GM23248 (cell line): ENCODE measurements around the gene LPP. TPM values are rescaled to one million over a fixed set of nuclear protein-coding genes. Genes with fewer than 3 reads are reported as not detected.
"Not testable (repeated sequence)": the region's sequence is repeated elsewhere in the genome, so short reads cannot be mapped to it uniquely, and the experiment has no call there.

ENCODE experiments used
- DNase-seq: peaks from one replicate; pipeline ENCODE4 v3.0.0-alpha.2; 2015
- H2AFZ ChIP-seq: fragments of 200-600 bp; sonication (generic); 2 replicates; pipeline ENCODE4 v1.6.1; 2016; ENCODE audit warnings: antibody characterized with exemption
- H3F3A ChIP-seq: fragments of 200-600 bp; sonication (generic); 2 replicates; pipeline ENCODE4 v1.6.1; 2016; ENCODE audit warnings: mild to moderate bottlenecking, antibody characterized with exemption, mixed run types; ENCODE audit not compliant: insufficient read depth
- H3K27ac ChIP-seq: fragments of 200-600 bp; sonication (generic); 2 replicates; pipeline ENCODE4 v1.5.1; 2016; ENCODE audit warnings: mild to moderate bottlenecking
- H3K27me3 ChIP-seq: fragments of 200-600 bp; sonication (generic); replicated peaks from 2 replicates; pipeline ENCODE4 v1.6.1; 2016; ENCODE audit warnings: mild to moderate bottlenecking; ENCODE audit not compliant: insufficient read depth
- H3K36me3 ChIP-seq: fragments of 200-600 bp; sonication (generic); 2 replicates; pipeline ENCODE4 v1.6.1; 2016; ENCODE audit warnings: low read depth, mild to moderate bottlenecking
- H3K4me1 ChIP-seq: fragments of 200-600 bp; sonication (generic); 2 replicates; pipeline ENCODE4 v1.6.1; 2016; ENCODE audit warnings: mild to moderate bottlenecking; ENCODE audit not compliant: insufficient read depth
- H3K4me2 ChIP-seq: fragments of 200-600 bp; sonication (generic); one replicate; pipeline ENCODE4 v1.6.1; 2016; ENCODE audit warnings: mild to moderate bottlenecking; ENCODE audit not compliant: unreplicated experiment
- H3K4me3 ChIP-seq: fragments of 200-600 bp; sonication (generic); 2 replicates; pipeline ENCODE4 v1.5.1; 2016; ENCODE audit warnings: mild to moderate bottlenecking
- H3K79me2 ChIP-seq: fragments of 200-600 bp; sonication (generic); 2 replicates; pipeline ENCODE4 v1.6.1; 2016; ENCODE audit warnings: mild to moderate bottlenecking; ENCODE audit not compliant: insufficient read depth
- H3K9ac ChIP-seq: fragments of 200-600 bp; sonication (generic); 2 replicates; pipeline ENCODE4 v1.6.1; 2016; ENCODE audit warnings: mild to moderate bottlenecking
- H3K9me2 ChIP-seq: fragments of 200-600 bp; sonication (generic); 2 replicates; pipeline ENCODE4 v1.6.1; 2016; ENCODE audit warnings: mixed run types, mild to moderate bottlenecking, moderate library complexity; ENCODE audit not compliant: insufficient read depth
- H3K9me3 ChIP-seq: fragments of 200-600 bp; sonication (generic); one replicate; pipeline ENCODE4 v1.6.1; 2017; ENCODE audit warnings: low read depth
- H4K20me1 ChIP-seq: fragments of 200-600 bp; sonication (generic); 2 replicates; pipeline ENCODE4 v1.6.0; 2016; ENCODE audit not compliant: insufficient read depth
- EZH2 ChIP-seq: fragments of 200-600 bp; sonication (generic); IDR thresholded peaks from 2 replicates; pipeline ENCODE4 v1.6.1; 2018; ENCODE audit warnings: antibody characterized with exemption, mild to moderate bottlenecking; ENCODE audit not compliant: insufficient read depth, poor library complexity, severe bottlenecking
- EZH2phosphoT487 ChIP-seq: fragments of 200-600 bp; sonication (generic); IDR thresholded peaks from 2 replicates; pipeline ENCODE4 v1.6.1; 2018; ENCODE audit warnings: antibody characterized with exemption, moderate library complexity, mild to moderate bottlenecking, low read depth; ENCODE audit not compliant: insufficient read depth
- WGBS, 2 experiments: methylation state at CpG; one replicate each; pipeline ENCODE4 v1.1.6; 2015 to 2017; ENCODE audit warnings: low lambda C conversion rate in 2 of 2, low coverage in 1 of 2; ENCODE audit errors: missing lambda C conversion rate in 2 of 2; 5-methylcytosine and 5-hydroxymethylcytosine counted together
- in situ Hi-C: fragments of 300-500 bp; cut with MboI; formaldehyde crosslinking; loops from 2 replicates; pipeline ENCODE4 v1.15.0; 2020
- polyA plus RNA-seq: library from polyadenylated mRNA; unstranded; fragments of >200 nt; fragmentation: Nextera tagmentation; extraction: Ambion mirVana; gene quantifications from 2 replicates; pipeline ENCODE4 v1.2.1, GENCODE V29; 2016
- total RNA-seq: library from RNA; depleted of rRNA; stranded (reverse); fragments of >200 nt; shearing (Covaris generic); gene quantifications from 2 replicates; pipeline ENCODE4 v1.2.3, GENCODE V29; 2014

LPP gene
- total and polyA plus RNA-seq, 2 experiments from 2014 or later = 42.8 to 61.7 TPM

- peak; percentile 57 for DNase-seq
- Histone ChIP-seq H3K4me3 (no peak overlapping the region), H3K9ac (no peak overlapping the region), H3F3A (peaks cover 4% of the 10 kb centered on the region; the same call in 1 of the 2 replicates), H3K4me1 (peaks cover 17% of the 10 kb centered on the region; the same call in 1 of the 2 replicates), H3K4me2 (no peak overlapping the region), H3K36me3 (no peaks in the 10 kb centered on the region), H3K79me2 (no peaks in the 10 kb centered on the region), H3K9me3 (no peaks in the 10 kb centered on the region), H3K9me2 (no peaks in the 10 kb centered on the region), H3K27ac (no peak overlapping the region), H2AFZ (no peak overlapping the region), H3K27me3 (no peaks in the 10 kb centered on the region), H4K20me1 (no peaks in the 10 kb centered on the region)
- 71 to 91% methylated on average over 2 of the region's 2 CpGs for WGBS, 2 experiments
- TF ChIP-seq EZH2phosphoT487 = no peak
- no peak for TF ChIP-seq EZH2
- in situ Hi-C loops = no loop called here
Observed at GRCh38 chr3:188126276-188126675, 27.7 kb upstream of the LPP start.

GRCh38 chr3:188126934-188127333 lies 27.0 kb upstream of the LPP start:
- Histone ChIP-seq H3K4me1 (peaks cover 17% of the 10 kb centered on the region; the same call in 1 of the 2 replicates), H3K27ac (no peak overlapping the region), H3K27me3 (no peaks in the 10 kb centered on the region), H3K9ac (no peak overlapping the region), H3K9me2 (no peaks in the 10 kb centered on the region), H3K79me2 (no peaks in the 10 kb centered on the region), H2AFZ (no peak overlapping the region), H3K4me2 (no peak overlapping the region), H4K20me1 (no peaks in the 10 kb centered on the region), H3F3A (peaks cover 5% of the 10 kb centered on the region; the same call in 1 of the 2 replicates), H3K9me3 (no peaks in the 10 kb centered on the region), H3K4me3 (no peak overlapping the region), H3K36me3 (no peaks in the 10 kb centered on the region)
- WGBS, 2 experiments = 95% methylated on average over 8 of the region's 8 CpGs
- in situ Hi-C loops = no loop called here
- DNase-seq = no peak
- TF ChIP-seq EZH2phosphoT487 (no peak), EZH2 (no peak)

GRCh38 chr3:188128905-188129304 lies 25.1 kb upstream of the LPP start:
- no peak overlapping the region for H3K27ac ChIP-seq
- H3K4me1 ChIP-seq = peaks cover 20% of the 10 kb centered on the region
- H3K4me3 ChIP-seq = no peak overlapping the region
- WGBS, 2 experiments = 97 to 100% methylated on average over 1 of the region's 1 CpG
- DNase-seq = no peak
- H3K27me3 ChIP-seq = no peaks in the 10 kb centered on the region
- H4K20me1 ChIP-seq = no peaks in the 10 kb centered on the region
- H3K36me3 ChIP-seq = no peaks in the 10 kb centered on the region
- no peaks in the 10 kb centered on the region for H3K9me2 ChIP-seq
- H2AFZ ChIP-seq = no peak overlapping the region
- H3K79me2 ChIP-seq = no peaks in the 10 kb centered on the region
- TF ChIP-seq EZH2phosphoT487 (no peak), EZH2 (no peak)
- in situ Hi-C loops = no loop called here
- no peak overlapping the region for H3K9ac ChIP-seq
- H3K4me2 ChIP-seq = no peak overlapping the region
- no peaks in the 10 kb centered on the region for H3K9me3 ChIP-seq
- peaks cover 25% of the 10 kb centered on the region for H3F3A ChIP-seq

GRCh38 chr3:188131023-188131422 lies 22.9 kb upstream of the LPP start:
- DNase-seq, H3K4me2 ChIP-seq, H3K9ac ChIP-seq, H3K79me2 ChIP-seq, H4K20me1 ChIP-seq, in situ Hi-C loops, H3K36me3 ChIP-seq, H2AFZ ChIP-seq, H3K9me3 ChIP-seq, H3K27ac ChIP-seq, H3K4me3 ChIP-seq, H3K9me2 ChIP-seq, H3K27me3 ChIP-seq: not testable (repeated sequence)
- Histone ChIP-seq H3F3A (peaks cover 28% of the 10 kb centered on the region), H3K4me1 (peaks cover 16% of the 10 kb centered on the region)
- 97 to 100% methylated on average over 2 of the region's 2 CpGs for WGBS, 2 experiments

GRCh38 chr3:188133219-188133618 lies 20.7 kb upstream of the LPP start:
- no peaks in the 10 kb centered on the region for H4K20me1 ChIP-seq
- H3F3A ChIP-seq = peaks cover 24% of the 10 kb centered on the region
- no peaks in the 10 kb centered on the region for H3K9me3 ChIP-seq
- peak overlapping the region; percentile 27 for H2AFZ ChIP-seq
- H3K4me1 ChIP-seq = peaks cover 11% of the 10 kb centered on the region
- H3K4me2 ChIP-seq = no peak overlapping the region
- in situ Hi-C loops = no loop called here
- no peaks in the 10 kb centered on the region for H3K36me3 ChIP-seq
- TF ChIP-seq EZH2 (no peak), EZH2phosphoT487 (no peak)
- no peak overlapping the region; the same call in 1 of the 2 replicates for H3K4me3 ChIP-seq
- H3K79me2 ChIP-seq = no peaks in the 10 kb centered on the region
- no peaks in the 10 kb centered on the region for H3K9me2 ChIP-seq
- WGBS, 2 experiments = 26 to 36% methylated on average over 5 of the region's 5 CpGs
- peak overlapping the region; percentile 63 for H3K27ac ChIP-seq
- peak overlapping the region; percentile 33; the same call in 1 of the 2 replicates for H3K9ac ChIP-seq
- no peaks in the 10 kb centered on the region for H3K27me3 ChIP-seq
- peak; percentile 88 for DNase-seq
